Umbilical cord (tissue), 2 donors: ENCODE data around the gene ZC3H15. TPM values are rescaled to one million over a fixed set of nuclear protein-coding genes. Genes with fewer than 3 reads are reported as not detected.
"Not testable (repeated sequence)": the region's sequence is repeated elsewhere in the genome, so short reads cannot be mapped to it uniquely, and the experiment has no call there.

Source experiments
- DNase-seq: peaks from one replicate; pipeline ENCODE4 v3.0.0-alpha.2; 2015; ENCODE audit warnings: low spot score
- total RNA-seq: library from RNA; depleted of rRNA; stranded (reverse); fragments of >200 nt; gene quantifications from one replicate; pipeline ENCODE4 v1.2.3, GENCODE V29; 2014; ENCODE audit warnings: low replicate concordance; ENCODE audit not compliant: insufficient read depth

ZC3H15 gene
- total RNA-seq, result 54.9 TPM

DNA sequence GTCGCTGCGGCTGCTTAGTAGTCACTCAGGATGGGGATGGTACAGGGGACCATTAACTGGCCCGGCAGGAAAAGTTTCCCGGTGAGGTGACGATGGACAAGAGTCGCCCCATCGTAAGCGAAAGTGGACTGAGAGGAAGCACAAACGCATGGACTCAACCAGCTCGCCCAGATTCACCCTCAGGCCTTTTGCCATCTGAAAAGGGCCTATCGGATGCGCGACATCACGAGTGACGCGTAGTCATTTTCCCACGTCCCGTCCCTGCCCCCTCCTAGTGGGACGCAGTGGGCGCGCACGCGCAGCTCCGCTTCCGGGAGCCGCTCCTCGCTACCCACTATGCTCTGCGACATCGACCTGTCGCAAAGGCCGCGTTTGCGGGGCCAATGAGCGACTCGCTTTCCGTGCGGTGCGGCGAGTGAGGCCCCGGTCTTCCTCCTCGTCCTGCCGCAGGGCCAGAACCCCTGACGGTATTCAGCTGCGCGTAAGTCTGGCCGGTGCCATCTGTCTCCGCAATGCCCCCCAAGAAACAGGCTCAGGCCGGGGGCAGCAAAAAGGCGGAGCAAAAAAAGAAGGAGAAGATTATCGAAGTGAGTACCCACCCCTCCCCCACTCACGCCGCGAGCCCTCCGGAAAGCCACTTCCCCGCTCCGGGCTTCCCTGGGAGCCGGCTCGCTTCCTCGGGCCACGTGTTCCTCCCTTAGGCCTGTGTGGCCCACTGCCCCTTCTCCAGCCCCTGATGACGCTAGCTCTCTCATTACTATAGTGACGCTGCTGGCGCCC is at the start of gene ZC3H15:
Gene ZC3H15, plus strand, starts transcription at position 390 of the 780 bp plus-strand sequence. Its CDS starts 123 bp downstream, at position 513.
- DNase-seq, result peak; percentile 99

- DNase-seq, result no peak
These were observed 48.3 kb upstream of the ZC3H15 start for GRCh38 chr2:186437719-186438118.

GRCh38 chr2:186439673-186440095 is 46.4 kb upstream of the ZC3H15 start:
- not testable (repeated sequence) for DNase-seq

- no peak for DNase-seq
These were observed 45.6 kb upstream of the ZC3H15 start for GRCh38 chr2:186440506-186440905.

- DNase-seq, result no peak
These were observed 43.2 kb upstream of the ZC3H15 start for GRCh38 chr2:186442885-186443284.

GRCh38 chr2:186443851-186444250 is 42.2 kb upstream of the ZC3H15 start:
- DNase-seq, result no peak

- DNase-seq, result no peak
These were observed 40.6 kb upstream of the ZC3H15 start for GRCh38 chr2:186445506-186445905.

DNA sequence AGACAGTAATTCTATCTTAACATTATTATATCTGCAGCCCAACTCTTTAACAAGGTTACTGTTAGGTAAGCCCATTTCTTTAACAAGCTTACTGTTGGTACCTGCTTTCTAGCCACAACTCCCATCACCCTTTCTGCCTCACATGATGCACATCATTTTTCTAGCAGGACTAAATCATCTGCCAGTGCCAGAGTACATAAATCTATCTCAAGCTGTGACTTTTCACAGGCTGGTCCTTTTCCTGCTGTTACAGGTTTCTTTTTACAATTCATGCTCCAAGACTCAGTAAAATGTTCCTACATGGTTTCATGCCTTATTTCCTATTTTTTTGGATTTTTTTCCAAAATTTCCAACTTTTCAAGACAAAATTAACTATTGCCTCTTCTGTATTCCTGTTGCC is 30.4 kb upstream of the ZC3H15 start:
- DNase-seq, result no peak

GRCh38 chr2:186456941-186457340 is 29.1 kb upstream of the ZC3H15 start:
- no peak for DNase-seq

- DNase-seq, result no peak
These were observed 28.2 kb upstream of the ZC3H15 start for GRCh38 chr2:186457908-186458307.

- DNase-seq, result peak; percentile 17
These were observed 27.1 kb upstream of the ZC3H15 start for GRCh38 chr2:186459009-186459408.

GRCh38 chr2:186460465-186460864 is 25.6 kb upstream of the ZC3H15 start:
- peak; percentile 13 for DNase-seq

DNA sequence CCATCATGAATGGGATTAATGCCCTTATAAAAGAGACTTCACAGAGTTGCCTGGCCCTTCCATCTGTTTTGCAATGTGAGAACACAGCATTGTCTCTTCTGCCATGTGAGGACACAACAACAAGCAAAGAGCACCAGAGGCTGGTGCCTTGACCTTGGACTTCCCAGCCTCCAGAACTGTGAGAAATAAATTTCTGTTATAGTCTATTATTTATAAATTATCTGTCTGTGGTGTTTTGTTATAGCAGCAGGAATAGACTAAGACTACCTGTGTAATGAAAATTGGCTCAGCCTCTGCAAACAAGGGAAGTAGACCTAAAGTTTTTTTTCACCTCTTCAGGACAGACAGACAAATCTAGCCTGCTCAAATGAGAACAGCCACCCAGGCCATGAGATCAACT is 19.3 kb upstream of the ZC3H15 start:
- no peak for DNase-seq

GRCh38 chr2:186467421-186467820 is 18.6 kb upstream of the ZC3H15 start:
- peak; percentile 10 for DNase-seq

- DNase-seq, result not testable (repeated sequence)
These were observed 13.2 kb upstream of the ZC3H15 start for GRCh38 chr2:186472722-186473493.

DNA sequence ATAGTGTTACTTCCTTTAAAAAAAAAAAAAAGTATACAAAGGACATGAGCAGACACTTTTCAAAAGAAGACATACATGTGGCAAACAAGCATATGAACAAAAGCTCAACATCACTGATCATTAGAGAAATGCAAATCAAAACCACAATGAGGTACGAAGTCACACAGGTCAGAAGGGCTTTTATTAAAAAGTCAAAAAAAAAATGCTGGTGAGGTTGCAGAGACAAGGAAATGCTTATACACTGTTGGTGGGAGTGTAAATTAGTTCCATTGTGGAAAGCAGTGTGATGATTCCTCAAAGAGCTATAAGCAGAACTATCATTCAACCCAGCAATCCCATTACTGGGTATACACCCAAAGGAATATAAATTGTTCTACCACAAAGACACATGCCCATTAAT is 11.8 kb upstream of the ZC3H15 start:
- not testable (repeated sequence) for DNase-seq

DNA sequence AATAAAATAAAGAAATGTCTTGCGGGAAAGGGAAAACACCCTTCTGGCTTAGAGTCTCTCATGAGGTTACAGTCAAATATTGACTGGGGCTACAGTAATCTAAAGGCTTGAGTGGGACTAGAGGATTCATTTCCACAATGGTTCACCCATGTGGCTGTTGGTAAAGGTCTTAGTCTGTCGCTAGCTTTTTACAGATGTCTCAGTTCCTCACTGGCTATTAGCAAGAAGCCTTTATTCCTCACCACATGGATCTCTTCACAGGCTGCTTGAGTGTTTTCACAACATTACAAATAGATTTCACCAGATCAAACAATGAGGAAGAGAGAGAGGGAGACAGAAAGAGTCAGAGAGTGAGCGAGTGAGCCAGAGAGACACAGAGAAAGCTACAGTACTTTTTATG is 8.3 kb upstream of the ZC3H15 start:
- no peak for DNase-seq

- DNase-seq, result no peak
These were observed 5.1 kb upstream of the ZC3H15 start for GRCh38 chr2:186480991-186481390.

GRCh38 chr2:186484062-186484735 is 1.9 kb upstream of the ZC3H15 start:
- no peak for DNase-seq

DNA sequence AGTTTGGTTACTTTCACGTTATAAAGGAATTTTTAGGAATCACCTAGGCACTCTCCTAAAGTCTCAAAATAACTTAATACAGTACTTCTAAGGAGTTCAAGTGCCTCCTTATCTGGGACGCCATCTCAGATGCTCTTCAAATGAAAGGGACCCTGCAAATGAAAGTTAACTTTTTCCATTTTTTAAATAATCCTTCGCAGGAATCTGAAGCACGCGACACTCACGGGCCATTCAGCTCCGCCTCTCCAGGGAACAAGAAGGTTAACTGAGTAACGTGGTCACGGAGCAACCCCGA is 537 bp upstream of the ZC3H15 start:
- DNase-seq, result no peak

GRCh38 chr2:186486651-186487647 is 889 bp downstream of the ZC3H15 start:
- DNase-seq, result peak; percentile 17
